ENCODE results near the gene DICER1.

DICER1 gene

GRCh38 chr14:95064256-95064655, 93.1 kb downstream of the DICER1 start:
- H3K27me3 ChIP-seq (ENCODE audit: control insufficient read depth in 1 of 2, insufficient read depth in 2 of 2, low read length in 2 of 2), result no peaks in the 10 kb centered on the region
- H3K36me3 ChIP-seq (ENCODE audit: insufficient read depth, low read length), result no peaks in the 10 kb centered on the region
- H3K9me3 ChIP-seq (ENCODE audit: low read length), result no peaks in the 10 kb centered on the region
- H3K9ac ChIP-seq (ENCODE audit: low read length), result no peak overlapping the region
- no peak overlapping the region for H3K27ac ChIP-seq (ENCODE audit: low read depth, low read length)
- no peak overlapping the region for H3K4me3 ChIP-seq (ENCODE audit: low read depth in 1 of 2, low read length in 2 of 2)
- no peaks in the 10 kb centered on the region for H3K4me1 ChIP-seq (ENCODE audit: insufficient read depth, low read length)

- H3K4me3 ChIP-seq (ENCODE audit: low read depth in 1 of 2, low read length in 2 of 2), result no peak overlapping the region
- no peaks in the 10 kb centered on the region for H3K4me1 ChIP-seq (ENCODE audit: insufficient read depth, low read length)
- H3K36me3 ChIP-seq (ENCODE audit: insufficient read depth, low read length), result no peaks in the 10 kb centered on the region
- no peaks in the 10 kb centered on the region for H3K9me3 ChIP-seq (ENCODE audit: low read length)
- no peak overlapping the region for H3K9ac ChIP-seq (ENCODE audit: low read length)
- no peaks in the 10 kb centered on the region for H3K27me3 ChIP-seq (ENCODE audit: control insufficient read depth in 1 of 2, insufficient read depth in 2 of 2, low read length in 2 of 2)
- H3K27ac ChIP-seq (ENCODE audit: low read depth, low read length), result no peak overlapping the region
Measured at GRCh38 chr14:95063391-95063790, 93.9 kb downstream of the DICER1 start.

DNA sequence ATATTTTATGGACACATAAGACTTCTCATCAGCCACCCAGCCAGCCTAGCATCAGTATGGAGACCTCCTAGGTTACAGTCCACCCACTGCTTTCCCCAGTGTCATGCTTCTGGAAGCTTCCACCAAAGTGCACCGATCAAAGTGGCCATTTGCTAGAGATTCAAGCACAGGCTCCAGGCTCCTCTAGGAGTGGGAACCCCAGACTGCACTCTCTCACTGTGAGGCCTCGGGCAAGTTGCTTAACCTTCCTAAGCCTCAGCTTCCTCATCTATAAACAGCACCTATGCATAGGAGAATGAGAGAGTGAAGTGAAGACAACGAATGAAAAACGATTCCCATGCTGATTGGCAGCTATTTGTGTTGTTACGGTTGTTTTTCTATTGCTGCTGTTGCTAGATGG, 94.4 kb downstream of the DICER1 start:
- no peak overlapping the region for H3K9ac ChIP-seq (ENCODE audit: low read length)
- H3K27ac ChIP-seq (ENCODE audit: low read depth, low read length), result no peak overlapping the region
- H3K27me3 ChIP-seq (ENCODE audit: control insufficient read depth in 1 of 2, insufficient read depth in 2 of 2, low read length in 2 of 2), result no peaks in the 10 kb centered on the region
- no peaks in the 10 kb centered on the region for H3K9me3 ChIP-seq (ENCODE audit: low read length)
- H3K36me3 ChIP-seq (ENCODE audit: insufficient read depth, low read length), result no peaks in the 10 kb centered on the region
- no peaks in the 10 kb centered on the region for H3K4me1 ChIP-seq (ENCODE audit: insufficient read depth, low read length)
- H3K4me3 ChIP-seq (ENCODE audit: low read depth in 1 of 2, low read length in 2 of 2), result no peak overlapping the region

DNA sequence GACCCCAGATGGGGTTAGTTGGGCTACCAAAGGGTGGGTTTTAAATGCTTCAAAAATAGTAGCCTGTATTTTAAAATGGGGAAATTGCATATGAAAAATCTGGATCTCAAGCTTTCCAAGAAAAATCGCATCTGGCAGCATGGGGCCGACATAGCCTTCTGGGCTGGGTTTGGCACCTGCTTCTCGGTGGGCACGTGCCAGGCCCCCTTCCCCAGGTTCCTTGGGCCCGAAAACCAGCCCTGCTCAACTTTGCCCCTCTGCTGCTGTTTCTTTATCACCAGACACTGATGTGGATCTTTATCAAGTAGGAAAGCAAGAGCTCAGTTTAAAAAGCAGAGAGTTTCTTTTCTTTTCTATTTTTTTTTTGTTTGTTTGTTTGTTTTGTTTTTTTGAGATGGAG, 95.1 kb downstream of the DICER1 start:
- peaks cover 1% of the 10 kb centered on the region for H3K4me1 ChIP-seq (ENCODE audit: insufficient read depth, low read length)
- no peaks in the 10 kb centered on the region for H3K36me3 ChIP-seq (ENCODE audit: insufficient read depth, low read length)
- H3K27me3 ChIP-seq (ENCODE audit: control insufficient read depth in 1 of 2, insufficient read depth in 2 of 2, low read length in 2 of 2), result no peaks in the 10 kb centered on the region
- no peak overlapping the region for H3K9ac ChIP-seq (ENCODE audit: low read length)
- no peak overlapping the region for H3K27ac ChIP-seq (ENCODE audit: low read depth, low read length)
- H3K4me3 ChIP-seq (ENCODE audit: low read depth in 1 of 2, low read length in 2 of 2), result no peak overlapping the region
- H3K9me3 ChIP-seq (ENCODE audit: low read length), result no peaks in the 10 kb centered on the region

DNA sequence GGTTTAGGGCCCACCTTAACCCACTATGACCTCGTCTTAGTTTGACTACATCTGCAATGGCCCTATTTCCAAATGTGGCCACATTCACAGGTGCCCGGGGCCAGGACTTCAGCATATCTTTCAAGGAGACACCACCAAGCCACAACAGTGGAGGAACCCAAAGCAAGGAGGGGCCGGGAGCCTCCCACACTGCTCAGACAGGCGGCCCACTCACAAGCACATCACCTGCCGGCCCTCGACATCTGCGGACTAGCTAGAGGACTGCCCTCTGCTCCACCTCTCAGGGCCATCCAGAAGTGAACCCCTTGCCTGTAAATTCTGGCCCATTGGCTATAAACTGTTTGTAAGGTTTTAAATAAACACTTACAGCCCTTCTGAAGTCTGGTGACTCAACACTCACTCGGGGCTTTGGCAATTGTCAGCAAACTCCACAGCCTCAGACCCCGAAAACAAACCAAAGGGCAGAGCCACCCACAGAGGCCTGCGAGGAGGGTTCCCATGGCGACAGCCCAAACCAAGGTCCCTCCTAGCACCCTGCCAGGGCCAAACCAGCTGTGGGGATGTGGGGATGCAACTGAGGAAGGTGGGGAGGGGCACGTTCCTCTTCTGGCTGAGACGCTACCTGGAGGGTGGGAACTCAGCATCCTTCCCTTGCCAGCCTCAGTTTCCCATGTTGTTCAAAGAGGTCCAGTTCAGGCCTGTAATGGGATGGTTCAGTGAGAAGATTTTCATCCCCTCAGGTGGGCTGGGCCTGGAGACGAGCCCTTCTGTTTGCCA, 95.8 kb downstream of the DICER1 start:
- H3K36me3 ChIP-seq (ENCODE audit: insufficient read depth, low read length), result no peaks in the 10 kb centered on the region
- H3K9me3 ChIP-seq (ENCODE audit: low read length), result no peaks in the 10 kb centered on the region
- H3K27ac ChIP-seq (ENCODE audit: low read depth, low read length), result no peak overlapping the region
- no peaks in the 10 kb centered on the region for H3K27me3 ChIP-seq (ENCODE audit: control insufficient read depth in 1 of 2, insufficient read depth in 2 of 2, low read length in 2 of 2)
- H3K4me3 ChIP-seq (ENCODE audit: low read depth in 1 of 2, low read length in 2 of 2), result no peak overlapping the region
- no peak overlapping the region for H3K9ac ChIP-seq (ENCODE audit: low read length)
- H3K4me1 ChIP-seq (ENCODE audit: insufficient read depth, low read length), result peaks cover 8% of the 10 kb centered on the region

DNA sequence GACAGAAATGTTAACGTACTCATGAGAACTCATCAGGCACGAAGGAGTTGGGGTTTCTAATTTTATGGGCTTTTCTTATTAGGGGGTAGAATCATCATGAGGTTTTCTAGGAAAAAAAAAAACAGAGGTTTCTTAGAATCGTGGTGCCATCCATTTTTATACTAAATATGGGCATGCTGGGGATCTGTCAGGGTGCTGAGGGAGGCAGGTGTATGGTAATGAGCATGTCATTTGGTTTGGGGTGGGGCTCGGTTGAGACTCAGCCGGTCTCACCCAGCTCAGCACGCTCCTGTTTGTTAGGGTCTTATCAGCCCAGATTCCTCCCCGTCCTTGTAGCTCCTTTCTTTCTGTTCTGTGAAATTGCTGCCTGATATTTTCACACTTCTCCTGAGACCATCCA, 98.2 kb downstream of the DICER1 start:
- no peaks in the 10 kb centered on the region for H3K9me3 ChIP-seq (ENCODE audit: low read length)
- no peak overlapping the region for H3K27ac ChIP-seq (ENCODE audit: low read depth, low read length)
- no peaks in the 10 kb centered on the region for H3K36me3 ChIP-seq (ENCODE audit: insufficient read depth, low read length)

GRCh38 chr14:95058491-95058890, 98.8 kb downstream of the DICER1 start:
- no peak overlapping the region for H3K4me3 ChIP-seq (ENCODE audit: low read depth in 1 of 2, low read length in 2 of 2)
- H3K27me3 ChIP-seq (ENCODE audit: control insufficient read depth in 1 of 2, insufficient read depth in 2 of 2, low read length in 2 of 2), result no peaks in the 10 kb centered on the region
- peaks cover 12% of the 10 kb centered on the region for H3K4me1 ChIP-seq (ENCODE audit: insufficient read depth, low read length)
- no peak overlapping the region for H3K9ac ChIP-seq (ENCODE audit: low read length)
- no peak overlapping the region for H3K27ac ChIP-seq (ENCODE audit: low read depth, low read length)
- no peaks in the 10 kb centered on the region for H3K9me3 ChIP-seq (ENCODE audit: low read length)
- H3K36me3 ChIP-seq (ENCODE audit: insufficient read depth, low read length), result no peaks in the 10 kb centered on the region

More for the DNA sequence above, 98.2 kb downstream of the DICER1 start:
- Histone ChIP-seq H3K27me3 (ENCODE audit: control insufficient read depth in 1 of 2, insufficient read depth in 2 of 2, low read length in 2 of 2) (no peaks in the 10 kb centered on the region), H3K4me3 (ENCODE audit: low read depth in 1 of 2, low read length in 2 of 2) (no peak overlapping the region), H3K9ac (ENCODE audit: low read length) (no peak overlapping the region), H3K4me1 (ENCODE audit: insufficient read depth, low read length) (peaks cover 12% of the 10 kb centered on the region)

DNA sequence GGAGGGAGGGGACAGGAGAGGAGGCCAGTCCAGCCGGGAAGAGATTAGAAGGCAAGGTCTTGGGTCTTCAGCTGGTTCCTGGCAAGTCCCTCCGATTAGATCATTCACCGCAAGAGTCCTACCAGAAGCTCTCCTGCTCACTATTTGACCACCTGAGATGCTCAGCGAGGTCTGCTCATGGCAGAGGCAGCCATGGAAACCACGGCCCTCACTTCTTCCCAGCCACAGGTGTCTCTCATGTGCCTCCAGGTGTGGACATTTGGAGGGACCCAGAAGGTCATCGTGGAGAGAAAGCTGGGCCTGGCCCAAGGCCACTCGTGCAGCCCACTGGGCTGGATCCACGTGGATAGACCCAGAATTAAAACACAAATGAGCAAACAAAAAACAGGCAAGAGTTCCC, 99.5 kb downstream of the DICER1 start:
- H3K9me3 ChIP-seq (ENCODE audit: low read length), result no peaks in the 10 kb centered on the region
- no peaks in the 10 kb centered on the region for H3K27me3 ChIP-seq (ENCODE audit: control insufficient read depth in 1 of 2, insufficient read depth in 2 of 2, low read length in 2 of 2)
- no peak overlapping the region for H3K9ac ChIP-seq (ENCODE audit: low read length)
- no peak overlapping the region for H3K4me3 ChIP-seq (ENCODE audit: low read depth in 1 of 2, low read length in 2 of 2)
- H3K36me3 ChIP-seq (ENCODE audit: insufficient read depth, low read length), result no peaks in the 10 kb centered on the region
- H3K27ac ChIP-seq (ENCODE audit: low read depth, low read length), result no peak overlapping the region
- H3K4me1 ChIP-seq (ENCODE audit: insufficient read depth, low read length), result peaks cover 12% of the 10 kb centered on the region

DNA sequence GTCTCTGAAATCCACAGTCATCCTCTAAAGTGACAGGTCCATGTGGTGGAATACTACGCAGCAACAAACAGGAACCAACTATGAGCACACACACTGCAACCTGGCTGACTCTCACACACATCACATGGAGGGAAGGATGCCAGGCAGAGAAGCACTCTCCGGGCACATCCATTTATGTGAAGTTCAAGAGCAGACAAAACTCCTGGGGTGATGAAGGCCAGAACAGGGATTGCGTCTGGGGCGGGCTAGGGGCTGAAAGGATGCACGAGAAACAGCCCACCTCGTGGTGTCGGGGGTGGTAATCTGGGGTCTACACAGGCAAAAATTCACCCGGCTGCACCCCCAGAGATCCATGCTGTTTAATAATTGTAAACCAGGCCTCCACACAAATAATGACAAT, 100.2 kb downstream of the DICER1 start:
- Histone ChIP-seq H3K36me3 (ENCODE audit: insufficient read depth, low read length) (no peaks in the 10 kb centered on the region), H3K27me3 (ENCODE audit: control insufficient read depth in 1 of 2, insufficient read depth in 2 of 2, low read length in 2 of 2) (no peaks in the 10 kb centered on the region), H3K4me3 (ENCODE audit: low read depth in 1 of 2, low read length in 2 of 2) (no peak overlapping the region), H3K9ac (ENCODE audit: low read length) (no peak overlapping the region), H3K27ac (ENCODE audit: low read depth, low read length) (no peak overlapping the region), H3K9me3 (ENCODE audit: low read length) (no peaks in the 10 kb centered on the region), H3K4me1 (ENCODE audit: insufficient read depth, low read length) (peaks cover 12% of the 10 kb centered on the region)

DNA sequence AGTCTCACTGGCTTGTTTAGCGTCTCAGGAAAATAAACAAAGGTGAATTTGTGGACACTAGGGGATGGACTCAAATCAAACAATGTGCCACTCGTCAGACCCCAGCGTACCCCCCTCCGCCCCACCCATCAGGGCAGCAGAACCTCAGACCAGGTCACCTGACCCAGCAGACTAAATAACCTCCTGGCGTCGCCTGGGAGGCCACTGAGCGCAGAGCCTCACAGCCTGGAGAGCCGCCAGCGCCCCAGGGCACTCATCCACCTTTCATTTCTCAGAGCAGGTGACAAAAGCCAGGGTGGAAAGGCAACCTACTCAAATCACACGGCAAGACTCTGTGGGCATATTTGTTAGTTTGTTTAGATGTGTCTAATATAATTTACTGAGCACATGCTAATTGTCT, 100.9 kb downstream of the DICER1 start:
- Histone ChIP-seq H3K27me3 (ENCODE audit: control insufficient read depth in 1 of 2, insufficient read depth in 2 of 2, low read length in 2 of 2) (no peaks in the 10 kb centered on the region), H3K4me3 (ENCODE audit: low read depth in 1 of 2, low read length in 2 of 2) (no peak overlapping the region), H3K36me3 (ENCODE audit: insufficient read depth, low read length) (no peaks in the 10 kb centered on the region), H3K27ac (ENCODE audit: low read depth, low read length) (no peak overlapping the region), H3K9me3 (ENCODE audit: low read length) (no peaks in the 10 kb centered on the region), H3K4me1 (ENCODE audit: insufficient read depth, low read length) (peaks cover 12% of the 10 kb centered on the region), H3K9ac (ENCODE audit: low read length) (no peak overlapping the region)

- no peaks in the 10 kb centered on the region for H3K36me3 ChIP-seq (ENCODE audit: insufficient read depth, low read length)
- H3K4me3 ChIP-seq (ENCODE audit: low read depth in 1 of 2, low read length in 2 of 2), result no peak overlapping the region
- no peak overlapping the region for H3K9ac ChIP-seq (ENCODE audit: low read length)
- no peak overlapping the region for H3K27ac ChIP-seq (ENCODE audit: low read depth, low read length)
- peaks cover 12% of the 10 kb centered on the region for H3K4me1 ChIP-seq (ENCODE audit: insufficient read depth, low read length)
- no peaks in the 10 kb centered on the region for H3K9me3 ChIP-seq (ENCODE audit: low read length)
- H3K27me3 ChIP-seq (ENCODE audit: control insufficient read depth in 1 of 2, insufficient read depth in 2 of 2, low read length in 2 of 2), result no peaks in the 10 kb centered on the region
Measured at GRCh38 chr14:95055318-95055717, 102.0 kb downstream of the DICER1 start.

All from muscle layer of colon (tissue), 2 donors.